Endodermal cell (in vitro differentiated cells): ENCODE results near the gene C17orf107. TPM values are rescaled to one million over a fixed set of nuclear protein-coding genes. Genes with fewer than 3 reads are reported as not detected.

ENCODE experiments used
- DNase-seq: peaks from one replicate; pipeline ENCODE4 v3.0.0-alpha.2; 2017
- H3K27ac ChIP-seq: 2 replicates; pipeline ENCODE4 v1.5.1; 2013; ENCODE audit warnings: mild to moderate bottlenecking, low read depth, low read length, moderate library complexity
- H3K27me3 ChIP-seq: 2 replicates; pipeline ENCODE4 v1.6.1; 2013; ENCODE audit warnings: mild to moderate bottlenecking, low read length, moderate library complexity; ENCODE audit not compliant: insufficient read depth, control insufficient read depth, poor library complexity, severe bottlenecking
- H3K36me3 ChIP-seq: 2 replicates; pipeline ENCODE4 v1.7.0; 2013; ENCODE audit warnings: mild to moderate bottlenecking, low read length, moderate library complexity; ENCODE audit not compliant: control insufficient read depth, insufficient read depth
- H3K4me1 ChIP-seq: one replicate; pipeline ENCODE4 v1.7.0; 2013; ENCODE audit warnings: low read length; ENCODE audit not compliant: control insufficient read depth, insufficient read depth
- H3K4me3 ChIP-seq: 2 replicates; pipeline ENCODE4 v1.5.1; 2013; ENCODE audit warnings: mild to moderate bottlenecking, low read length, moderate library complexity
- H3K9ac ChIP-seq: 2 replicates; pipeline ENCODE4 v1.6.1; 2013; ENCODE audit warnings: mild to moderate bottlenecking, low read length, moderate library complexity; ENCODE audit not compliant: poor library complexity, severe bottlenecking; ENCODE audit errors: extremely low read depth
- H3K9me3 ChIP-seq: 2 replicates; pipeline ENCODE4 v1.6.1; 2013; ENCODE audit warnings: mild to moderate bottlenecking, low read length, moderate library complexity; ENCODE audit not compliant: control insufficient read depth
- H3K27ac Mint-ChIP-seq: 2 replicates; pipeline ENCODE4 v1.8.0; 2020; ENCODE audit warnings: mixed read lengths
- H3K27me3 Mint-ChIP-seq: 2 replicates; pipeline ENCODE4 v1.8.0; 2021; ENCODE audit warnings: mild to moderate bottlenecking, mixed read lengths; ENCODE audit not compliant: insufficient read depth
- H3K36me3 Mint-ChIP-seq: 2 replicates; pipeline ENCODE4 v1.8.0; 2020; ENCODE audit warnings: low read depth, mixed read lengths
- H3K4me1 Mint-ChIP-seq: 2 replicates; pipeline ENCODE4 v1.8.0; 2020; ENCODE audit warnings: mixed read lengths
- H3K4me3 Mint-ChIP-seq: 2 replicates; pipeline ENCODE4 v1.8.0; 2020; ENCODE audit warnings: mild to moderate bottlenecking, moderate library complexity, mixed read lengths
- H3K9me3 Mint-ChIP-seq: 2 replicates; pipeline ENCODE4 v1.8.0; 2020; ENCODE audit warnings: mild to moderate bottlenecking, mixed read lengths
- CTCF ChIP-seq: fragments of 200-600 bp; sonication (generic); conservative IDR thresholded peaks from 2 replicates; pipeline ENCODE4 v1.5.0; 2021; ENCODE audit warnings: antibody characterized with exemption, mild to moderate bottlenecking
- WGBS, 2 experiments: methylation state at CpG; one replicate each; pipeline versions ENCODE4 v1.1.5 to v1.1.7; 2013; ENCODE audit warnings: missing lambda C conversion rate in 2 of 2, mixed read lengths in 1 of 2; ENCODE audit not compliant: insufficient coverage in 1 of 2, insufficient read length in 1 of 2; 5-methylcytosine and 5-hydroxymethylcytosine counted together
- total RNA-seq, 2 donors: library from RNA; stranded (reverse); fragmentation: NEBNext Ultra II Directional in 1 of 2; extraction: Animal tissue kit (Norgen Biotek cat#: 25700) in 1 of 2; gene quantifications; 2 replicates in 1 of 2; 3 replicates in 1 of 2; pipeline ENCODE4 v1.2.1, GENCODE V29; 2021

C17orf107 gene
- total RNA-seq, 2 donors from 2014 or later: 0.82 to 4.8 TPM

- Histone ChIP-seq H3K4me3 (no peak overlapping the region), H3K4me1 (no peaks in the 10 kb centered on the region), H3K27ac (no peak overlapping the region), H3K27me3 (no peaks in the 10 kb centered on the region), H3K36me3 (peaks cover 38% of the 10 kb centered on the region), H3K9me3 (no peaks in the 10 kb centered on the region), H3K9ac (no peak overlapping the region)
- no peak for TF ChIP-seq CTCF
- 94 to 98% methylated on average over 7 to 13 of the region's 13 CpGs for whole genome bisulfite sequencing, 2 experiments
- Mint-ChIP-seq H3K27ac (no peak overlapping the region), H3K36me3 (peaks cover 26% of the 10 kb centered on the region), H3K4me3 (no peak overlapping the region), H3K4me1 (no peaks in the 10 kb centered on the region), H3K27me3 (peaks cover 7% of the 10 kb centered on the region), H3K9me3 (no peaks in the 10 kb centered on the region)
- peak; percentile 44 for DNase-seq
These were observed 4.2 kb upstream of the C17orf107 start for GRCh38 chr17:4895121-4895520.

- no peaks in the 10 kb centered on the region for H3K9me3 ChIP-seq
- peaks cover 20% of the 10 kb centered on the region for H3K36me3 Mint-ChIP-seq
- no peak overlapping the region for H3K4me3 Mint-ChIP-seq
- H3K9me3 Mint-ChIP-seq: no peaks in the 10 kb centered on the region
- H3K27ac Mint-ChIP-seq: peak overlapping the region; percentile 35
- peak; percentile 66 for TF ChIP-seq CTCF
- H3K4me1 ChIP-seq: no peaks in the 10 kb centered on the region
- H3K27ac ChIP-seq: no peak overlapping the region
- H3K36me3 ChIP-seq: peaks cover 32% of the 10 kb centered on the region
- H3K4me1 Mint-ChIP-seq: no peaks in the 10 kb centered on the region
- peaks cover 8% of the 10 kb centered on the region for H3K27me3 Mint-ChIP-seq
- DNase-seq: peak; percentile 92
- no peaks in the 10 kb centered on the region for H3K27me3 ChIP-seq
- H3K4me3 ChIP-seq: no peak overlapping the region
- 86 to 92% methylated on average over 17 to 27 of the region's 27 CpGs for WGBS, 2 experiments
- H3K9ac ChIP-seq: no peak overlapping the region
These were observed 3.5 kb upstream of the C17orf107 start for GRCh38 chr17:4895657-4896331.

DNA sequence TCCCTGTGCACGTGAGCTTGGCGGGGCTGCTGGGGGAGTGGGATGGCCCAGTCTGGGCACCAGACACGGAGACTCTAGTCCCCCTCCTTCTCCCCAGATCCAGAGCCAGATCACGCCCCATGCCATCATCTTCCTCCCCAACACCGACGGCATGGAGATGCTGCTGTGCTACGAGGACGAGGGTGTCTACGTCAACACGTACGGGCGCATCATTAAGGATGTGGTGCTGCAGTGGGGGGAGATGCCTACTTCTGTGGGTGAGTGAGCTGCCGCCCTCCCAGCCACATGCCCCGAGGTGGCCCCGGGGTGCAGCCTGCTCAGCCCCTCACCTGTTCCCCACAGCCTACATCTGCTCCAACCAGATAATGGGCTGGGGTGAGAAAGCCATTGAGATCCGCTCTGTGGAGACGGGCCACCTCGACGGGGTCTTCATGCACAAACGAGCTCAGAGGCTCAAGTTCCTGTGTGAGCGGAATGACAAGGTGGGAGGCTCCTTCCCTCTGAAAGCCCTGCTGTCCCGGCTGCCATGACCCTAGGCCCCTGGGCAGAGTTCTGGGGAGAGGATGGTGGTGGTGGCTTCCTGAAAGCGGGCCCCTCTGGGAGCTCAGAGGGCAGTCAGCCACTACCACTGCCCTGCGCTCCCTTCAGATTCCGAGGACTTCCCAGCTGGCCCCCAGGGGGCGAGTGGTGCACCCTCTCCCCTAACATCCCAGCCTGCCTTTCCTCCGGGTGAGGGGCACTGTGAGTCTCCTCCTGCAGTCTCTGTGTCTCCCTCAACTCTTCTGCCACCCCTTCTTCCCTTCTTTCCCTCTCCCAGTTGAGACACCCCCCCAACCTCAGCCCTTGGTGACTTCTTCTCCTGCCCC is 2.8 kb upstream of the C17orf107 start:
- peaks cover 8% of the 10 kb centered on the region for H3K27me3 Mint-ChIP-seq
- no peak overlapping the region for H3K4me3 ChIP-seq

More for the DNA sequence above, 2.8 kb upstream of the C17orf107 start:
- peaks cover 25% of the 10 kb centered on the region for H3K36me3 ChIP-seq
- no peaks in the 10 kb centered on the region for H3K4me1 ChIP-seq
- peaks cover 20% of the 10 kb centered on the region for H3K36me3 Mint-ChIP-seq
- no peaks in the 10 kb centered on the region for H3K4me1 Mint-ChIP-seq
- H3K9ac ChIP-seq: no peak overlapping the region
- H3K9me3 ChIP-seq: no peaks in the 10 kb centered on the region
- no peak for DNase-seq
- no peak overlapping the region for H3K27ac ChIP-seq
- WGBS, 2 experiments: 90 to 97% methylated on average over 16 to 27 of the region's 27 CpGs
- TF ChIP-seq CTCF: no peak
- no peak overlapping the region for H3K4me3 Mint-ChIP-seq
- H3K27me3 ChIP-seq: no peaks in the 10 kb centered on the region
- no peaks in the 10 kb centered on the region for H3K9me3 Mint-ChIP-seq
- H3K27ac Mint-ChIP-seq: no peak overlapping the region
